Measurements from ENCODE around the gene ACSL6. TPM values are rescaled to one million over a fixed set of nuclear protein-coding genes. Genes with fewer than 3 reads are reported as not detected.

The ACSL6 gene
- total and polyA plus RNA-seq, 2 donors from 2014 or later = 1.4 to 2.1 TPM

- Histone ChIP-seq H3K9me3 (ENCODE audit: control insufficient read depth in 2 of 3, insufficient read depth in 1 of 3, low read length in 3 of 3) (no peaks in the 10 kb centered on the region), H3K9ac (ENCODE audit: low read length in 3 of 3) (no peak overlapping the region), H3K36me3 (ENCODE audit: control insufficient read depth in 2 of 3, insufficient read depth in 3 of 3, low read length in 3 of 3) (no peaks in the 10 kb centered on the region), H3K27me3 (ENCODE audit: control insufficient read depth, insufficient read depth, low read length) (no peaks in the 10 kb centered on the region), H3K4me1 (ENCODE audit: control insufficient read depth in 2 of 3, insufficient read depth in 2 of 3, low read depth in 1 of 3, low read length in 3 of 3) (no peaks in the 10 kb centered on the region), H3K4me3 (ENCODE audit: low read length in 3 of 3) (no peak overlapping the region), H3K27ac (ENCODE audit: low read depth in 2 of 2, low read length in 2 of 2) (no peak overlapping the region)
- intact Hi-C loops (cut with DNase I) = no loop called here
- TF ChIP-seq CTCF (IDR thresholded peaks at IDR 0.05; ENCODE audit: borderline replicate concordance, extremely low read depth, insufficient read depth) = no peak
- FAIRE-seq (no peak), DNase-seq (peak in 1 of 5 donors; percentile 24)
Observed at GRCh38 chr5:131991593-131992324, 19.7 kb downstream of the ACSL6 start.

GRCh38 chr5:131990716-131991115 is 20.7 kb downstream of the ACSL6 start:
- DNase-seq (peak in 1 of 5 donors; percentile 52), FAIRE-seq (no peak)

GRCh38 chr5:131988601-131989000 is 22.9 kb downstream of the ACSL6 start:
- no peak overlapping the region for H3K9ac ChIP-seq (ENCODE audit: low read length in 3 of 3)

More at GRCh38 chr5:131990716-131991115, 20.7 kb downstream of the ACSL6 start:
- Histone ChIP-seq H3K27me3 (ENCODE audit: control insufficient read depth, insufficient read depth, low read length) (no peaks in the 10 kb centered on the region), H3K4me1 (ENCODE audit: control insufficient read depth in 2 of 3, insufficient read depth in 2 of 3, low read depth in 1 of 3, low read length in 3 of 3) (no peaks in the 10 kb centered on the region), H3K4me3 (ENCODE audit: low read length in 3 of 3) (no peak overlapping the region), H3K9ac (ENCODE audit: low read length in 3 of 3) (no peak overlapping the region), H3K27ac (ENCODE audit: low read depth in 2 of 2, low read length in 2 of 2) (no peak overlapping the region), H3K9me3 (ENCODE audit: control insufficient read depth in 2 of 3, insufficient read depth in 1 of 3, low read length in 3 of 3) (no peaks in the 10 kb centered on the region), H3K36me3 (ENCODE audit: control insufficient read depth in 2 of 3, insufficient read depth in 3 of 3, low read length in 3 of 3) (no peaks in the 10 kb centered on the region)
- TF ChIP-seq CTCF (IDR thresholded peaks at IDR 0.05; ENCODE audit: borderline replicate concordance, extremely low read depth, insufficient read depth) = no peak
- intact Hi-C loops (cut with DNase I) = no loop called here

More at GRCh38 chr5:131988601-131989000, 22.9 kb downstream of the ACSL6 start:
- no peak for FAIRE-seq
- Histone ChIP-seq H3K27ac (ENCODE audit: low read depth in 2 of 2, low read length in 2 of 2) (no peak overlapping the region), H3K9me3 (ENCODE audit: control insufficient read depth in 2 of 3, insufficient read depth in 1 of 3, low read length in 3 of 3) (no peaks in the 10 kb centered on the region), H3K4me3 (ENCODE audit: low read length in 3 of 3) (no peak overlapping the region), H3K27me3 (ENCODE audit: control insufficient read depth, insufficient read depth, low read length) (no peaks in the 10 kb centered on the region), H3K36me3 (ENCODE audit: control insufficient read depth in 2 of 3, insufficient read depth in 3 of 3, low read length in 3 of 3) (no peaks in the 10 kb centered on the region), H3K4me1 (ENCODE audit: control insufficient read depth in 2 of 3, insufficient read depth in 2 of 3, low read depth in 1 of 3, low read length in 3 of 3) (no peaks in the 10 kb centered on the region)
- TF ChIP-seq CTCF (IDR thresholded peaks at IDR 0.05; ENCODE audit: borderline replicate concordance, extremely low read depth, insufficient read depth) = no peak
- intact Hi-C loops (cut with DNase I) = no loop called here
- peak in 1 of 5 donors; percentile 45 for DNase-seq
